GM21528 (cell line): ENCODE measurements around the gene ADIPOQ.
"Not testable (repeated sequence)": the region's sequence is repeated elsewhere in the genome, so short reads cannot be mapped to it uniquely, and the experiment has no call there.

ENCODE experiments used
- ATAC-seq: cut with Tn5 transposase; IDR thresholded peaks from one replicate; pipeline ENCODE4 v1.9.1; 2021; ENCODE audit warnings: mild to moderate bottlenecking, moderate library complexity; ENCODE audit not compliant: unreplicated experiment, low FRiP score

ADIPOQ gene

GRCh38 chr3:186825872-186826409, 16.6 kb upstream of the ADIPOQ start:
- ATAC-seq, result no peak

- no peak for ATAC-seq
Observed at GRCh38 chr3:186826410-186826975, 16.0 kb upstream of the ADIPOQ start.

- peak; percentile 88 for ATAC-seq
Observed at GRCh38 chr3:186826976-186827857, 15.3 kb upstream of the ADIPOQ start.

GRCh38 chr3:186828340-186828739, 14.2 kb upstream of the ADIPOQ start:
- no peak for ATAC-seq

- ATAC-seq, result no peak
Observed at GRCh38 chr3:186831798-186832197, 10.7 kb upstream of the ADIPOQ start.

GRCh38 chr3:186832276-186832675, 10.2 kb upstream of the ADIPOQ start:
- no peak for ATAC-seq

- no peak for ATAC-seq
Observed at GRCh38 chr3:186839874-186840641, 2.5 kb upstream of the ADIPOQ start.

- no peak for ATAC-seq
Observed at GRCh38 chr3:186841620-186842019, 890 bp upstream of the ADIPOQ start.

GRCh38 chr3:186843039-186843432, 526 bp downstream of the ADIPOQ start:
- ATAC-seq, result no peak

GRCh38 chr3:186844908-186845307, 2.4 kb downstream of the ADIPOQ start:
- no peak for ATAC-seq

GRCh38 chr3:186845756-186846155, 3.2 kb downstream of the ADIPOQ start:
- ATAC-seq, result no peak

- ATAC-seq, result no peak
Observed at GRCh38 chr3:186847437-186847836, 4.9 kb downstream of the ADIPOQ start.

- ATAC-seq, result peak; percentile 76
Observed at GRCh38 chr3:186849374-186849975, 7.0 kb downstream of the ADIPOQ start.

GRCh38 chr3:186851835-186852234, 9.3 kb downstream of the ADIPOQ start:
- ATAC-seq, result not testable (repeated sequence)

GRCh38 chr3:186852994-186853393, 10.5 kb downstream of the ADIPOQ start:
- ATAC-seq, result no peak

- no peak for ATAC-seq
Observed at GRCh38 chr3:186854146-186854545, 11.6 kb downstream of the ADIPOQ start.

GRCh38 chr3:186854954-186855353, 12.4 kb downstream of the ADIPOQ start:
- ATAC-seq, result no peak

- no peak for ATAC-seq
Observed at GRCh38 chr3:186857743-186858142, 15.2 kb downstream of the ADIPOQ start.

- ATAC-seq, result not testable (repeated sequence)
Observed at GRCh38 chr3:186865215-186865853, 22.8 kb downstream of the ADIPOQ start.

GRCh38 chr3:186866095-186866494, 23.6 kb downstream of the ADIPOQ start:
- not testable (repeated sequence) for ATAC-seq
